Fibroblast of lung (primary cell): ENCODE data around the gene FAM170B. TPM values are rescaled to one million over a fixed set of nuclear protein-coding genes. Genes with fewer than 3 reads are reported as not detected.

Source experiments
- DNase-seq, 2 donors: peaks; one replicate each; pipeline versions ENCODE4 v3.0.0 to v3.0.0-alpha.2; 2010; ENCODE audit warnings: low read depth in 2 of 2
- H2AFZ ChIP-seq: 2 replicates; pipeline ENCODE4 v1.5.1; 2012; ENCODE audit warnings: low read length, control low read depth, inconsistent platforms
- H3K27ac ChIP-seq: 2 replicates; pipeline ENCODE4 v1.5.1; 2011; ENCODE audit warnings: low read length, control low read depth; ENCODE audit not compliant: insufficient read depth
- H3K27me3 ChIP-seq: 2 replicates; pipeline ENCODE4 v1.5.1; 2011; ENCODE audit warnings: mild to moderate bottlenecking, low read length; ENCODE audit not compliant: control insufficient read depth, insufficient read depth
- H3K36me3 ChIP-seq: 2 replicates; pipeline ENCODE4 v1.5.1; 2011; ENCODE audit warnings: low read length; ENCODE audit not compliant: control insufficient read depth, insufficient read depth
- H3K4me1 ChIP-seq: 2 replicates; pipeline ENCODE4 v1.5.1; 2011; ENCODE audit warnings: low read length; ENCODE audit not compliant: control insufficient read depth, insufficient read depth; ENCODE audit errors: extremely low read depth
- H3K4me2 ChIP-seq: 2 replicates; pipeline ENCODE4 v1.5.1; 2011; ENCODE audit warnings: low read length, control low read depth; ENCODE audit not compliant: insufficient read depth; ENCODE audit errors: extremely low read depth
- H3K4me3 ChIP-seq, 4 experiments: fragments of 200-600 bp in 1 of 4; sonication (generic) in 1 of 4; replicated peaks in 1 of 4; 2 replicates each; pipeline ENCODE4 v1.5.1; 2011 to 2016; ENCODE audit warnings: low read length in 4 of 4, low read depth in 3 of 4, mild to moderate bottlenecking in 3 of 4, control low read depth in 2 of 4, inconsistent platforms in 1 of 4, mixed read lengths in 1 of 4; ENCODE audit not compliant: insufficient read depth in 1 of 4; ENCODE audit errors: control extremely low read depth in 1 of 4
- H3K79me2 ChIP-seq: 2 replicates; pipeline ENCODE4 v1.5.1; 2012; ENCODE audit warnings: mild to moderate bottlenecking, low read length, inconsistent platforms; ENCODE audit not compliant: control insufficient read depth, insufficient read depth
- H3K9ac ChIP-seq: 2 replicates; pipeline ENCODE4 v1.5.1; 2011; ENCODE audit warnings: mild to moderate bottlenecking, low read length, control low read depth; ENCODE audit not compliant: insufficient read depth
- H3K9me3 ChIP-seq: 2 replicates; pipeline ENCODE4 v1.5.1; 2012; ENCODE audit warnings: low read depth, low read length; ENCODE audit not compliant: control insufficient read depth, insufficient read depth
- H4K20me1 ChIP-seq: 2 replicates; pipeline ENCODE4 v1.5.1; 2011; ENCODE audit warnings: low read length; ENCODE audit not compliant: control insufficient read depth, insufficient read depth; ENCODE audit errors: extremely low read depth
- CTCF ChIP-seq, 2 donors: IDR thresholded peaks in 1 of 2; conservative IDR thresholded peaks in 1 of 2; 1 replicate in 1 of 2; 2 replicates in 1 of 2; pipeline ENCODE4 v1.5.1; 2011 to 2012; ENCODE audit warnings: low read length in 2 of 2, control low read depth in 1 of 2, inconsistent platforms in 1 of 2, low read depth in 1 of 2, mild to moderate bottlenecking in 1 of 2
- EZH2 ChIP-seq: IDR thresholded peaks from 2 replicates; pipeline ENCODE4 v1.5.1; 2012; ENCODE audit warnings: low read length, control low read depth, mild to moderate bottlenecking; ENCODE audit errors: missing control alignments
- polyA minus RNA-seq: library from RNA; depleted of rRNA, polyadenylated mRNA; stranded (reverse); fragments of >200 nt; gene quantifications from 2 replicates; pipeline ENCODE4 v1.2.3, GENCODE V29; 2011; ENCODE audit warnings: low replicate concordance
- polyA plus RNA-seq, 2 donors: library from polyadenylated mRNA; depleted of rRNA in 1 of 2; stranded (reverse) in 1 of 2; unstranded in 1 of 2; fragments of >200 nt; gene quantifications; 2 replicates each; pipeline ENCODE4 v1.2.1, GENCODE V29; 2011 to 2012; ENCODE audit warnings: missing spikeins in 1 of 2
- total RNA-seq: library from RNA; depleted of rRNA; stranded (reverse); fragments of >200 nt; gene quantifications from 2 replicates; pipeline ENCODE4 v1.2.1, GENCODE V29; 2014

The FAM170B gene
- not detected in 2 replicates for total RNA-seq
- not detected in 2 replicates for polyA plus RNA-seq
- not detected in 2 replicates for polyA plus RNA-seq (2012)
- not detected in 2 replicates for polyA minus RNA-seq

- TF ChIP-seq CTCF (conservative IDR thresholded peaks at IDR 0.05 in 1 of 2, IDR thresholded peaks at IDR 0.05 in 1 of 2; ENCODE audit: low read depth in 1 of 2, low read length in 2 of 2) (no peak), EZH2 (no peak)
- no peak within 1 kb of the TSS for H2AFZ ChIP-seq
- H3K79me2 ChIP-seq, result no peaks in the 10 kb centered on the region
- no peak within 1 kb of the TSS for H3K27ac ChIP-seq
- H4K20me1 ChIP-seq, result no peaks in the 10 kb centered on the region
- DNase-seq, result no peak
- no peak within 1 kb of the TSS for H3K9ac ChIP-seq
- peaks cover 39% of the 10 kb centered on the region for H3K27me3 ChIP-seq
- H3K9me3 ChIP-seq, result no peaks in the 10 kb centered on the region
- H3K4me2 ChIP-seq, result no peak within 1 kb of the TSS
- no peaks in the 10 kb centered on the region for H3K36me3 ChIP-seq
- H3K4me1 ChIP-seq, result peaks cover 4% of the 10 kb centered on the region
- no peak within 1 kb of the TSS for H3K4me3 ChIP-seq
Measured at GRCh38 chr10:49133706-49134248, at the start of gene FAM170B. TSS of gene FAM170B (minus strand) at chr10:49134021. CDS start at chr10:49133918, 103 bp downstream.

GRCh38 chr10:49182776-49183175, 49.0 kb upstream of the FAM170B start:
- no peak overlapping the region for H3K27ac ChIP-seq
- H3K9me3 ChIP-seq, result no peaks in the 10 kb centered on the region
- H3K4me1 ChIP-seq, result peaks cover 5% of the 10 kb centered on the region
- H3K4me2 ChIP-seq, result no peak overlapping the region
- H3K27me3 ChIP-seq, result no peaks in the 10 kb centered on the region
- no peaks in the 10 kb centered on the region for H3K79me2 ChIP-seq
- H4K20me1 ChIP-seq, result no peaks in the 10 kb centered on the region
- TF ChIP-seq EZH2, result no peak
- TF ChIP-seq CTCF (conservative IDR thresholded peaks at IDR 0.05 in 1 of 2, IDR thresholded peaks at IDR 0.05 in 1 of 2; ENCODE audit: low read depth in 1 of 2, low read length in 2 of 2), result no peak
- no peak overlapping the region for H3K9ac ChIP-seq
- H2AFZ ChIP-seq, result no peak overlapping the region
- no peak overlapping the region for H3K4me3 ChIP-seq
- no peak for DNase-seq
- H3K36me3 ChIP-seq, result no peaks in the 10 kb centered on the region

- H3K9me3 ChIP-seq, result no peaks in the 10 kb centered on the region
- H3K4me3 ChIP-seq, result no peak overlapping the region
Measured at GRCh38 chr10:49180444-49180860, 46.6 kb upstream of the FAM170B start.

More at GRCh38 chr10:49180444-49180860, 46.6 kb upstream of the FAM170B start:
- Histone ChIP-seq H3K27ac (no peak overlapping the region), H3K4me2 (no peak overlapping the region), H3K36me3 (no peaks in the 10 kb centered on the region), H3K9ac (no peak overlapping the region), H2AFZ (no peak overlapping the region), H4K20me1 (no peaks in the 10 kb centered on the region), H3K79me2 (no peaks in the 10 kb centered on the region), H3K4me1 (peaks cover 16% of the 10 kb centered on the region), H3K27me3 (no peaks in the 10 kb centered on the region)
- no peak for TF ChIP-seq CTCF (conservative IDR thresholded peaks at IDR 0.05 in 1 of 2, IDR thresholded peaks at IDR 0.05 in 1 of 2; ENCODE audit: low read depth in 1 of 2, low read length in 2 of 2)
- TF ChIP-seq EZH2, result no peak
- no peak for DNase-seq
